Ramos (cell line): ENCODE data around the gene ERVV-1.
"Not testable (repeated sequence)": the region's sequence is repeated elsewhere in the genome, so short reads cannot be mapped to it uniquely, and the experiment has no call there.

Experiments used
- in situ Hi-C: fragments of 300-500 bp; cut with MboI; formaldehyde crosslinking; loops from one replicate; pipeline ENCODE4 v1.14.3; 2022; ENCODE audit warnings: low sequenced_read_pairs; ENCODE audit not compliant: unreplicated experiment

ERVV-1 gene

GRCh38 chr19:53013621-53014020 lies at the start of gene ERVV-1:
TSS of gene ERVV-1 (plus strand) at chr19:53013921. CDS start at chr19:53014091, 170 bp downstream.
- in situ Hi-C loops: no loop called here

GRCh38 chr19:52967772-52968171 lies 45.9 kb upstream of the ERVV-1 start:
- in situ Hi-C loops: no loop called here

GRCh38 chr19:52981329-52981728 lies 32.4 kb upstream of the ERVV-1 start:
- in situ Hi-C loops: no loop called here

GRCh38 chr19:52983167-52983566 lies 30.6 kb upstream of the ERVV-1 start:
- in situ Hi-C loops: not testable (repeated sequence)

GRCh38 chr19:52987221-52987620 lies 26.5 kb upstream of the ERVV-1 start:
- in situ Hi-C loops: no loop called here

GRCh38 chr19:52988506-52988905 lies 25.2 kb upstream of the ERVV-1 start:
- in situ Hi-C loops: no loop called here

- in situ Hi-C loops: no loop called here
Measured at GRCh38 chr19:52990759-52991418, 22.8 kb upstream of the ERVV-1 start.

- in situ Hi-C loops: no loop called here
Measured at GRCh38 chr19:52991484-52991883, 22.2 kb upstream of the ERVV-1 start.

- in situ Hi-C loops: no loop called here
Measured at GRCh38 chr19:52992109-52993004, 21.4 kb upstream of the ERVV-1 start.

GRCh38 chr19:52993342-52994178 lies 20.2 kb upstream of the ERVV-1 start:
- in situ Hi-C loops: no loop called here

- in situ Hi-C loops: no loop called here
Measured at GRCh38 chr19:52995711-52996110, 18.0 kb upstream of the ERVV-1 start.

GRCh38 chr19:52997975-52998374 lies 15.7 kb upstream of the ERVV-1 start:
- in situ Hi-C loops: no loop called here

GRCh38 chr19:53002479-53002878 lies 11.2 kb upstream of the ERVV-1 start:
- in situ Hi-C loops: no loop called here

- in situ Hi-C loops: no loop called here
Measured at GRCh38 chr19:53004242-53004641, 9.5 kb upstream of the ERVV-1 start.

- in situ Hi-C loops: no loop called here
Measured at GRCh38 chr19:53007200-53007599, 6.5 kb upstream of the ERVV-1 start.

GRCh38 chr19:53007606-53008005 lies 6.1 kb upstream of the ERVV-1 start:
- in situ Hi-C loops: no loop called here

GRCh38 chr19:53008061-53008778 lies 5.5 kb upstream of the ERVV-1 start:
- in situ Hi-C loops: no loop called here

- in situ Hi-C loops: no loop called here
Measured at GRCh38 chr19:53010494-53010893, 3.2 kb upstream of the ERVV-1 start.

- in situ Hi-C loops: no loop called here
Measured at GRCh38 chr19:53012006-53012405, 1.7 kb upstream of the ERVV-1 start.

GRCh38 chr19:53015159-53015558 lies 1.4 kb downstream of the ERVV-1 start:
- in situ Hi-C loops: no loop called here
